Liver (tissue), 10 donors: ENCODE results near the gene UCN2. TPM values are rescaled to one million over a fixed set of nuclear protein-coding genes. Genes with fewer than 3 reads are reported as not detected.

Experiments
- DNase-seq: peaks from one replicate; pipeline ENCODE4 v3.0.0-alpha.2; 2017; ENCODE audit warnings: low spot score
- H3K27ac ChIP-seq, 2 donors: one replicate each; pipeline ENCODE4 v1.7.0; 2013; ENCODE audit warnings: inconsistent platforms in 2 of 2, low read length in 2 of 2, control low read depth in 1 of 2, low read depth in 1 of 2, mild to moderate bottlenecking in 1 of 2
- H3K27me3 ChIP-seq, 4 donors: one replicate each; pipeline versions ENCODE4 v1.6.1 to v1.7.0; 2013; ENCODE audit warnings: low read length in 3 of 4, inconsistent platforms in 1 of 4, mild to moderate bottlenecking in 1 of 4, moderate library complexity in 1 of 4; ENCODE audit not compliant: control insufficient read depth in 4 of 4, insufficient read depth in 4 of 4
- H3K36me3 ChIP-seq, 4 donors: one replicate each; pipeline versions ENCODE4 v1.6.1 to v1.7.0; 2013; ENCODE audit warnings: low read length in 3 of 4, mild to moderate bottlenecking in 3 of 4, low read depth in 1 of 4, moderate library complexity in 1 of 4; ENCODE audit not compliant: control insufficient read depth in 4 of 4, insufficient read depth in 3 of 4
- H3K4me1 ChIP-seq, 4 donors: one replicate each; pipeline versions ENCODE4 v1.6.1 to v1.7.0; 2013; ENCODE audit warnings: low read length in 3 of 4, mild to moderate bottlenecking in 3 of 4, moderate library complexity in 1 of 4; ENCODE audit not compliant: control insufficient read depth in 4 of 4, insufficient read depth in 4 of 4
- H3K4me3 ChIP-seq, 3 donors: one replicate each; pipeline versions ENCODE4 v1.6.1 to v1.7.0; 2013; ENCODE audit warnings: low read length in 3 of 3, control low read depth in 1 of 3, low read depth in 1 of 3, mild to moderate bottlenecking in 1 of 3
- H3K9ac ChIP-seq, 2 donors: one replicate each; pipeline ENCODE4 v1.7.0; 2013; ENCODE audit warnings: low read length in 2 of 2, mild to moderate bottlenecking in 2 of 2, moderate library complexity in 2 of 2, control low read depth in 1 of 2, low read depth in 1 of 2
- H3K9me3 ChIP-seq, 4 donors: one replicate each; pipeline versions ENCODE4 v1.6.1 to v1.7.0; 2013; ENCODE audit warnings: low read length in 3 of 4; ENCODE audit not compliant: control insufficient read depth in 4 of 4
- CTCF ChIP-seq: fragments of 150-350 bp; IDR thresholded peaks from 2 replicates; pipeline ENCODE4 v1.5.1; 2017; ENCODE audit warnings: improper control_type of control experiment, low read depth, low read length; ENCODE audit not compliant: missing input control
- EGR1 ChIP-seq, 2 donors: IDR thresholded peaks; 2 replicates each; pipeline ENCODE4 v1.6.1; 2016 to 2018; ENCODE audit warnings: antibody characterized with exemption in 2 of 2, low read depth in 2 of 2
- FOXA1 ChIP-seq: IDR thresholded peaks from 2 replicates; pipeline ENCODE4 v1.6.1; 2016; ENCODE audit warnings: antibody characterized with exemption
- FOXA2 ChIP-seq: IDR thresholded peaks from 2 replicates; pipeline ENCODE4 v1.6.1; 2016; ENCODE audit warnings: antibody characterized with exemption
- GABPA ChIP-seq, 2 donors: IDR thresholded peaks in 1 of 2; conservative IDR thresholded peaks in 1 of 2; 2 replicates each; pipeline ENCODE4 v1.6.1; 2016; ENCODE audit warnings: antibody characterized with exemption in 2 of 2, mild to moderate bottlenecking in 1 of 2, moderate library complexity in 1 of 2
- HNF4A ChIP-seq, 2 donors: conservative IDR thresholded peaks; 2 replicates each; pipeline ENCODE4 v1.6.1; 2016; ENCODE audit warnings: antibody characterized with exemption in 2 of 2, mild to moderate bottlenecking in 2 of 2
- HNF4G ChIP-seq: IDR thresholded peaks from 2 replicates; pipeline ENCODE4 v1.6.1; 2016; ENCODE audit warnings: antibody characterized with exemption
- JUND ChIP-seq, 2 donors: IDR thresholded peaks; 2 replicates each; pipeline ENCODE4 v1.6.1; 2016; ENCODE audit warnings: antibody characterized with exemption in 2 of 2
- MAX ChIP-seq: IDR thresholded peaks from 2 replicates; pipeline ENCODE4 v1.6.1; 2016; ENCODE audit warnings: antibody characterized with exemption
- NR2F2 ChIP-seq: IDR thresholded peaks from 2 replicates; pipeline ENCODE4 v1.6.1; 2016; ENCODE audit warnings: antibody characterized with exemption
- RAD21 ChIP-seq, 2 donors: IDR thresholded peaks; 2 replicates each; pipeline ENCODE4 v1.6.1; 2016; ENCODE audit warnings: antibody characterized with exemption in 2 of 2, mild to moderate bottlenecking in 2 of 2
- REST ChIP-seq: IDR thresholded peaks from 2 replicates; pipeline ENCODE4 v1.6.1; 2016; ENCODE audit warnings: antibody characterized with exemption, mild to moderate bottlenecking
- RXRA ChIP-seq, 2 donors: IDR thresholded peaks; 2 replicates each; pipeline ENCODE4 v1.6.1; 2017 to 2018; ENCODE audit warnings: antibody characterized with exemption in 2 of 2, mild to moderate bottlenecking in 1 of 2
- SP1 ChIP-seq: IDR thresholded peaks from 2 replicates; pipeline ENCODE4 v1.6.1; 2018; ENCODE audit warnings: antibody characterized with exemption, mild to moderate bottlenecking
- TAF1 ChIP-seq: conservative IDR thresholded peaks from 2 replicates; pipeline ENCODE4 v1.6.1; 2016; ENCODE audit warnings: antibody characterized with exemption, mild to moderate bottlenecking
- YY1 ChIP-seq: IDR thresholded peaks from 2 replicates; pipeline ENCODE4 v1.6.1; 2016; ENCODE audit warnings: antibody characterized with exemption, mild to moderate bottlenecking
- WGBS: extraction: QIAGEN DNeasy Blood & Tissue Kit; methylation state at CpG from one replicate; pipeline ENCODE4 v1.1.7; 2013; 5-methylcytosine and 5-hydroxymethylcytosine counted together
- polyA plus RNA-seq, 2 donors: library from polyadenylated mRNA; stranded (reverse) in 1 of 2; unstranded in 1 of 2; fragments of 200-250 nt in 1 of 2; fragments of >200 nt in 1 of 2; fragmentation: Nextera tagmentation in 1 of 2; extraction: Ambion mirVana in 1 of 2; gene quantifications; one replicate each; pipeline versions ENCODE4 v1.2.1 to v1.2.3, GENCODE V29; 2013 to 2015
- small RNA-seq: library from RNA; depleted of rRNA; stranded (forward); fragments of <200 nt; gene quantifications from one replicate; pipeline ENCODE3, GENCODE V24; 2014
- total RNA-seq, 2 donors: library from RNA; depleted of rRNA; stranded (reverse); fragments of >200 nt; gene quantifications; one replicate each; pipeline ENCODE4 v1.2.3, GENCODE V29; 2014
- TF ChIP-seq, protein P1 (sequence below): IDR thresholded peaks from 2 replicates; pipeline ENCODE4 v1.6.1; 2016; ENCODE audit warnings: antibody characterized with exemption
- TF ChIP-seq, protein P2 (sequence below): IDR thresholded peaks from 2 replicates; pipeline ENCODE4 v1.6.1; 2016; ENCODE audit warnings: antibody characterized with exemption
- donor health status: healthy.
- donor health status: healthy.
- donor health status: healthy.
- donor health status: healthy.
- donor health status: healthy.

Gene UCN2
- total and polyA plus RNA-seq, 4 donors: 0.08 TPM; not detected in 3

- TF ChIP-seq MAX (no peak), NR2F2 (no peak), JUND (IDR thresholded peaks at IDR 0.05) (no peak), RAD21 (IDR thresholded peaks at IDR 0.05) (no peak)
These were observed 47.0 kb downstream of the UCN2 start (continued) for GRCh38 chr3:48516571-48516970.

GRCh38 chr3:48514431-48515227, 49.0 kb downstream of the UCN2 start:
- Histone ChIP-seq H3K4me3 (no peak overlapping the region), H3K9me3 (no peaks in the 10 kb centered on the region), H3K36me3 (peaks cover 0 to 2% (median 0%) of the 10 kb centered on the region in 4 donors), H3K9ac (no peak overlapping the region), H3K27me3 (no peaks in the 10 kb centered on the region), H3K27ac (no peak overlapping the region), H3K4me1 (no peaks in the 10 kb centered on the region)
- no peak for DNase-seq
- WGBS: 91% methylated on average over 8 of the region's 8 CpGs
- TF ChIP-seq TAF1 (no peak), HNF4G (no peak), YY1 (no peak), JUND (IDR thresholded peaks at IDR 0.05) (no peak), EGR1 (IDR thresholded peaks at IDR 0.05; ENCODE audit: low read depth in 2 of 2) (no peak), GABPA (IDR thresholded peaks at IDR 0.05 in 1 of 2, conservative IDR thresholded peaks at IDR 0.05 in 1 of 2) (no peak), MAX (no peak), REST (no peak), HNF4A (conservative IDR thresholded peaks at IDR 0.05) (no peak), FOXA1 (no peak), RXRA (IDR thresholded peaks at IDR 0.05) (no peak), CTCF (no peak), SP1 (no peak), NR2F2 (no peak), FOXA2 (no peak)
- TF ChIP-seq, protein P1, sequence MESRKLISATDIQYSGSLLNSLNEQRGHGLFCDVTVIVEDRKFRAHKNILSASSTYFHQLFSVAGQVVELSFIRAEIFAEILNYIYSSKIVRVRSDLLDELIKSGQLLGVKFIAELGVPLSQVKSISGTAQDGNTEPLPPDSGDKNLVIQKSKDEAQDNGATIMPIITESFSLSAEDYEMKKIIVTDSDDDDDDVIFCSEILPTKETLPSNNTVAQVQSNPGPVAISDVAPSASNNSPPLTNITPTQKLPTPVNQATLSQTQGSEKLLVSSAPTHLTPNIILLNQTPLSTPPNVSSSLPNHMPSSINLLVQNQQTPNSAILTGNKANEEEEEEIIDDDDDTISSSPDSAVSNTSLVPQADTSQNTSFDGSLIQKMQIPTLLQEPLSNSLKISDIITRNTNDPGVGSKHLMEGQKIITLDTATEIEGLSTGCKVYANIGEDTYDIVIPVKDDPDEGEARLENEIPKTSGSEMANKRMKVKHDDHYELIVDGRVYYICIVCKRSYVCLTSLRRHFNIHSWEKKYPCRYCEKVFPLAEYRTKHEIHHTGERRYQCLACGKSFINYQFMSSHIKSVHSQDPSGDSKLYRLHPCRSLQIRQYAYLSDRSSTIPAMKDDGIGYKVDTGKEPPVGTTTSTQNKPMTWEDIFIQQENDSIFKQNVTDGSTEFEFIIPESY: no peak
- TF ChIP-seq, protein P2, sequence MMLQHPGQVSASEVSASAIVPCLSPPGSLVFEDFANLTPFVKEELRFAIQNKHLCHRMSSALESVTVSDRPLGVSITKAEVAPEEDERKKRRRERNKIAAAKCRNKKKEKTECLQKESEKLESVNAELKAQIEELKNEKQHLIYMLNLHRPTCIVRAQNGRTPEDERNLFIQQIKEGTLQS: no peak

Small RNA genes within 50 kb of the gene (small RNA-seq; reads per million reads assigned to genes)
- gene MIR6823: not detected

Other genes with a start within 250 kb of the UCN2 start
- gene SPINK8, start 230.1 kb downstream of the UCN2 start, total RNA-seq: not detected
- gene SPINK8, start 230.1 kb downstream of the UCN2 start, polyA plus RNA-seq: not detected
- gene FBXW12, start 191.6 kb downstream of the UCN2 start, total RNA-seq: not detected
- gene FBXW12, start 191.6 kb downstream of the UCN2 start, polyA plus RNA-seq: not detected
- 100 to 1,000 TPM in 1 of 2 donors, 10 to 100 TPM in 1; 90.0 to 204 TPM for gene PLXNB1, start 133.7 kb downstream of the UCN2 start, total RNA-seq
- 10 to 100 TPM; 38.1 to 55.7 TPM for gene PLXNB1, start 133.7 kb downstream of the UCN2 start, polyA plus RNA-seq
- 10 to 100 TPM in 1 of 2 donors, 1 to 10 TPM in 1; 7.9 to 12.7 TPM for gene CCDC51, start 123.7 kb downstream of the UCN2 start, total RNA-seq
- gene CCDC51, start 123.7 kb downstream of the UCN2 start, polyA plus RNA-seq: 10 to 100 TPM in 1 of 2 donors, 1 to 10 TPM in 1; 9.2 to 13.7 TPM
- gene TMA7, start 123.5 kb downstream of the UCN2 start, total RNA-seq: 10 to 100 TPM; 75.2 to 92.0 TPM
- 100 to 1,000 TPM; 134 to 241 TPM for gene TMA7, start 123.5 kb downstream of the UCN2 start, polyA plus RNA-seq
- gene ATRIP, start 117.0 kb downstream of the UCN2 start, total RNA-seq: 1 to 10 TPM; 3.3 to 4.6 TPM
- 1 to 10 TPM; 1.7 to 2.5 TPM for gene ATRIP, start 117.0 kb downstream of the UCN2 start, polyA plus RNA-seq
- 10 to 100 TPM; 40.7 to 50.3 TPM for gene SHISA5, start 59.6 kb downstream of the UCN2 start, total RNA-seq
- gene SHISA5, start 59.6 kb downstream of the UCN2 start, polyA plus RNA-seq: 100 to 1,000 TPM; 101 to 104 TPM
- 1 to 10 TPM; 2.7 to 5.3 TPM for gene PFKFB4, start 7.0 kb downstream of the UCN2 start, total RNA-seq
- under 1 TPM; 0.46 to 0.78 TPM for gene PFKFB4, start 7.0 kb downstream of the UCN2 start, polyA plus RNA-seq
- under 1 TPM; 0.37 to 0.84 TPM for gene COL7A1, start 31.5 kb upstream of the UCN2 start, total RNA-seq
- under 1 TPM; 0.24 to 0.43 TPM for gene COL7A1, start 31.5 kb upstream of the UCN2 start, polyA plus RNA-seq
- 100 to 1,000 TPM; 153 to 373 TPM for gene UQCRC1, start 45.9 kb upstream of the UCN2 start, total RNA-seq
- gene UQCRC1, start 45.9 kb upstream of the UCN2 start, polyA plus RNA-seq: 100 to 1,000 TPM; 275 to 304 TPM
- gene TMEM89, start 58.0 kb upstream of the UCN2 start, total RNA-seq: not detected
- gene TMEM89, start 58.0 kb upstream of the UCN2 start, polyA plus RNA-seq: not detected
- gene SLC26A6, start 71.7 kb upstream of the UCN2 start, total RNA-seq: 10 to 100 TPM in 1 of 2 donors, 1 to 10 TPM in 1; 7.5 to 13.1 TPM
- gene SLC26A6, start 71.7 kb upstream of the UCN2 start, polyA plus RNA-seq: 1 to 10 TPM; 4.4 to 5.1 TPM
- gene CELSR3, start 99.1 kb upstream of the UCN2 start, total RNA-seq: under 1 TPM; 0.33 to 0.37 TPM
- gene CELSR3, start 99.1 kb upstream of the UCN2 start, polyA plus RNA-seq: under 1 TPM; 0.16 to 0.18 TPM
- 10 to 100 TPM in 1 of 2 donors, 1 to 10 TPM in 1; 5.9 to 12.9 TPM for gene NCKIPSD, start 122.1 kb upstream of the UCN2 start, total RNA-seq
- gene NCKIPSD, start 122.1 kb upstream of the UCN2 start, polyA plus RNA-seq: 10 to 100 TPM in 1 of 2 donors, 1 to 10 TPM in 1; 7.4 to 10.0 TPM
- gene IP6K2, start 153.4 kb upstream of the UCN2 start, total RNA-seq: 10 to 100 TPM; 23.3 to 25.4 TPM
- gene IP6K2, start 153.4 kb upstream of the UCN2 start, polyA plus RNA-seq: 10 to 100 TPM; 21.8 to 37.6 TPM